Measurements from ENCODE around the gene AIMP1. TPM values are rescaled to one million over a fixed set of nuclear protein-coding genes. Genes with fewer than 3 reads are reported as not detected.

The AIMP1 gene
- 33.3 and 35.4 TPM in 2 replicates for total RNA-seq (2014; rRNA removed; shearing (Covaris generic))

DNA sequence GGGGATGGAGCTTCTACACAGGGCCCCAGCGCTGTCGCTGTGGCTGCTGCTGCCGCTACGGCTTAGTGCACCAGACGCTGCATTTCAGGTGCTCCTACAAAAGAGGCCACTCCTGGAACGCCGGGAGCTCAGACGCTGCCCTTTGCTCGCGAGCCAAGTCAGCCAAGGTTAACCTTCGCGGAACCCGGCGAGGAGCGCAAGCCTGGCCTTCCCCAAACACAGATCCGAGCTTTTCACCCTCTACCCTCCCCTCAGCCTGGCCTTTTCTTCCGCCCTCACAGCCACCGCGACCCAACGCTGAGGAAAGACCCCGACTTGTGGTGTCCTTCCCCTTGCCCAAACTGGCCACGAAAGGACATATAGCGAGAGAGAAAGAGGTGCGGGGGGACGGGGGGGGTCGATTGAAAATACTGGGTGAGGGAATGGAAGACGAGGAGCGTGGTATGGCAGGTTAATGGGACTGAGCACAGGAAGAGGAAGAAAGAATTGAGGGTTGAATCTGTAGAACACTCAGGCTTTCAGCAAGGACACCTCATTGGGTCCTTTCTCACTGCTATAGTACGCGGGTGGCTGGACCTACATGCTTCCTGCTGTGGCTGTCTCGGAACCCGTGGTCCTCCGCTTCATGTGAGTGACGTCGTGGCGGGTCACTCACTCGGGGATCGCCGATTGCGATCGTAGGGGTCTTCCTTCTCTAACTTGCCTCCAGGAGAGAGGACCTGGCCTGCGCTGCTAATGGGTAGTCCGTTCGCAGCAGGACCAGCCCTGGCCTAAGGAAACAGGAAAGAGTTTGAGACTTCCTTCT is at the start of gene AIMP1, which contains the start of gene TBCK:
Gene AIMP1 (plus strand): TSS at position 583 of the 805 bp plus-strand sequence. CDS start 8,460 bp downstream, outside the sequence.
Gene TBCK (minus strand): TSS at position 242 of the 805 bp plus-strand sequence. CDS start 7,249 bp downstream, outside the sequence.
- DNase-seq (ENCODE audit: low read depth), result peak; percentile 83

GRCh38 chr4:106268786-106269185 is 47.6 kb upstream of the AIMP1 start:
- no peak for DNase-seq (ENCODE audit: low read depth)

DNA sequence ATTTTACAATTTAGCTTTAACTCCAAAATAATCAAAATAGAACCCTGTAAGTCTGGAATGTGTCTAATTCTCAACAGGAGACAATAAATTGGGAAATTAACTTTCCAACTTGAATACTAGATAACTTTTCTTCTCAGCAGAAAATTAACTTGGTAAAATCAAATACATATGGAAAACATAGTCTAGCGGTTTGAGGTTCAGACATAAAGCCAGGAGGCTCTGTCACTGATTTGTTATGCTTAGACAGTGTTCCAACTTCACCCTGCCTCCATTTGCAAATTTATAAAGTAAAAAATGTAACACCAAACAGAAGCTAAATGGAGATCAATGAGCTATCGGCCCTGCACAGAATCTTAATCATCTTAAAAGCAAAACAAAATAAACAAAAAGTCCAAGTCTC is 46.6 kb upstream of the AIMP1 start:
- DNase-seq (ENCODE audit: low read depth), result no peak

DNA sequence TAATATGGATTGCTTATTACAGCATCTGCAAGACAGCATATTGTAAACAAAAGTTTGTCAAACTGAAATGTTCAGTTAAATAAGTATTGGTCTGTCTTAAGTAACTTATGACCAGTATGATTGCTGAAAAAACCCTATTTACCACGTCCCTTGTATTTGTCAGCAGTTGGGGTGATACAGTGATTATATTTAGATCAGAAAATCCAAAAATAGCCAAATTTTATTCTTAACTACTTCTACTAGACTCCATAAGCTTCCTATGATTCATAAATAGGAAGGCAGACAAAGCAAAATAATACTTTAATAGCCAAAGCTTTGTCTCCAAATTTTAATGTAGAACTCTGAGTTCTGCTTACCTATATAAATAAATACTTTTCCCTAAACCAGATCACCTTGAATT is 45.6 kb upstream of the AIMP1 start:
- no peak for DNase-seq (ENCODE audit: low read depth)

DNA sequence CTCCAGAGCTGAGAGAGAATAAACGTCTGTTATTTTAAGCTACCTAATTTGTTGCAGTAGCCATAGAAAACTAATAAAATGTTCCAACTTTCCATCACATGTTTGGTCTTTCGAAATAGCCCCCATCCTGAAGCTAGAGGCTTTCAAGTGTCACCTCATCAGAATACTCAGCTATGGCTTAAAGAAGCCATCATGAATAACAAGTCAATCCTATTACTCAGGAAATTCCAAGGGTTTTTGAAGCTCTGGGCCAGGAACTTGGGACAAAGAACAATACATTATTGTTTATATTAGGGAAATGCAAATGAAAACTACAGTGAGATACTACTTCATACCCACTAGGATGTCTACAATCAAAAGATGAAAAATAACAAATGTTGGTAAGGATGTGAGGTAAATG is 42.5 kb upstream of the AIMP1 start:
- no peak for DNase-seq (ENCODE audit: low read depth)

GRCh38 chr4:106277140-106277675 is 39.1 kb upstream of the AIMP1 start:
- DNase-seq (ENCODE audit: low read depth), result no peak

DNA sequence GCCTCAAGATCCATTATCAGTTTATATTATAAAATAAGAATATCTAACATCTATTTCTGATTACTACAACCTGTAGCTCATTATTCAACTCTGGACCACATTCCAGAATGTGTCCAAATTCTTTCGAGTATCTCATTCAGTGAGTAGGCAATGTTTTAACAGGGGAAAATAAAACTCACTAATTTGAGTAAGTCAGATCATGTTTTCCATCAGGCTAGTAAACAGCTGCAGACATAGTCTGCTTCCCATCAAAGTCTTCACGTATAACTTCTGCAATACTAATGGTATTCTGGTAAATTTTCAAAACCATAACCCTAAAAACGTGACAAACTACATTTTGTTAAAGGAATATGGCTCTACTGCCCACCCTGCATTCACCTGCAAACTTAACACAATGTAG is 32.1 kb upstream of the AIMP1 start:
- no peak for DNase-seq (ENCODE audit: low read depth)

DNA sequence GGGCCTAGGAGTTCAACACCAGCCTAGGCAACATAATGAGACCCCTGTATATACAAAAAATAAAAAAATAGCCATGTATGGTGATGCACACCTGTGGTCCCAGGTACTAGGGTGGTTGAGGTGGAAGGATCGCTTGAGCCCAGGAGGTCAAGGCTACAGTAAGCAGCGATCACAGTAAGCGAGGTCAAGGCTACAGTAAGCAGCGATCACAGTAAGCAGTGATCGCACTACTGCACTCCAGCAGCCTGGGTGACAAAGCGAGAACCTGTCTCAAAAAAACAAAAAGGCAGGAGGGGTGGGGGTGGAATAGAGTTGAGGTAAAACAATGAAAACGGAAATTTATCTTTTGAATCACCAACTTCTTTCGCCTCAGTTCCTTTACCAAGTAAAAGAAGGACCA is 29.7 kb upstream of the AIMP1 start:
- DNase-seq (ENCODE audit: low read depth), result no peak

- peak; percentile 71 for DNase-seq (ENCODE audit: low read depth)
These were observed 28.9 kb upstream of the AIMP1 start for GRCh38 chr4:106287353-106287969.

DNA sequence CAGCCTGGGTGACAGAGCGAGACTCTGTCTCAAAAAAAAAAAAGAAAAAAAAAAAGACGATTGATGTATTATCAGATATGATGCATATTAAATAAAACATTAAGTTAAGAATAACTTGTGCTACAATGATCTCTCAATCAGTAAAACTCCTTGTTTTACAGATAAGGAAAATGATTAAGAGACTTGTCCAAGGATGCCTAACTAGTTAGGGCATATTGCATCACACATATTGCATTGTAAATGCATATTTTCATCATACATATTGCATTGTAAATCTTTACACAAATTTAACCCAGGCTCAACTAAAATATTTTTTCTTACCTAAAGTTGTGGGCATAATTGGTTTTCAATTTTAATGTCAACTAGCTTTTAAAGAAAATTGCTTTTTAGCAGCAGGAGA is 26.6 kb upstream of the AIMP1 start:
- DNase-seq (ENCODE audit: low read depth), result no peak

GRCh38 chr4:106291678-106292077 is 24.7 kb upstream of the AIMP1 start:
- DNase-seq (ENCODE audit: low read depth), result no peak

- no peak for DNase-seq (ENCODE audit: low read depth)
These were observed 22.3 kb upstream of the AIMP1 start for GRCh38 chr4:106294062-106294461.

DNA sequence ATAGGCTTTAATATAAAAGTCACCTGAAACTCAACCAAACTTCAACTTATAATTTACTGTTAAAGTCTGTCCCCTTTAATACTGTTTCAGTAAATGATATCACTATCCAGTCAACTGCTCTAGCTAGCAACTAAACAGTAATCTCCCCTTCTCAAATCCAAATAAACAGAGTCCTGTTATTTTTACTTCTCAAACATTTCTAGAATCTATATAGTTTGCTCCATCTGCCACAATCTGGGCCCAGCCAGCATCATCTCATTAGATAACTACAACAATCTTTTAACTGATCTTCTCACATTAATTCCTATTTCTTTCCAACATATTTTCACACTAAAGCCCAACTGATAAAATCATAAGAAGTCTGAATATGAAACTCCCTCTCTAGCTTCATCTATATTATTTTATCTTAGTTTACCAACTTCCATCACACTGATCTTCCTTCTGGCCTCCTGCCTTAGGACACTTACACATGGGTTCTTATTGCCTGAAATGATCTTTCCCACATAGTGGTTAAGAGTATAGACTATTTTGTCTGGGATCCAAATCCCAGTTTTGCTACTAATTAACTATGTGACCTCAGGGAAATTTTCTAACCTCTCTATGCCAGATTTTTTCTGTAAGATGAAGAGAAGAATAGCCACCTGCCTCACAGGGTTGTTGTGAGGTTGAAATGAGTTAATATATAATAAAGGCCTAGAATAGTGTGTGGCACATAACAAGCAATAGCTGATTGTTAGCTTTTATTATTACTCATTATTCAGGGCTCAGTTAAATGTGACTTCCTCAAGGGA is 18.9 kb upstream of the AIMP1 start:
- no peak for DNase-seq (ENCODE audit: low read depth)

GRCh38 chr4:106299977-106300376 is 16.4 kb upstream of the AIMP1 start:
- DNase-seq (ENCODE audit: low read depth), result no peak

DNA sequence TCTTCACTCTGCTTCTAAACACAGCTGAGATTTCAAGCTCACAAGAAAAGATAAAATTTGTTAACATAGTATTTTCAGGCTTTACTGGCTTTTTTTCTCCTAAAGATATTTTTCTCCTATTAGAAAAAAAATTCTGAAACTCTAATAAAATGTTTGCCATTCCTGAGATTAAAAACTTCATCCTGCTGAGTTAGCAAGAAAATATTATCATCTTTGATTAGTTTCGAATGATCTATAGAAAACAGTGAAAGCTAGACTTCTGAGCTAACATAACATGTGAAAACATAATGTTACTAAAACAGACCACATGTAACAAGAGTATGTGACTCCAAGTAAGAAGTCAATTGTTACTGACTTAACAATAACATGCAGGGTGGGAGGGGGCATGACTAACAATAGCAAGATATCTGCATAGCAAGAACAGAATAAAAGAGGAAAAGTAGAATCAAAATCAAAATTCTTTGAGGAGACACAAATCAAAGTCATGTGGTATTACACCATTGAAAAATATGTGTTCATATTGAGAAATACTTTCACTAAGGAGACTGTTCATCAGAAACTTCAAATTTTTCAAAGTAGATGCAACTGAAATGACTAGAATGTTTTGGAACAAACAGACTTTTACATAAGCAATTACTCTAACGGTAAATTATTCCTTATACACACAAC is 14.8 kb upstream of the AIMP1 start:
- no peak for DNase-seq (ENCODE audit: low read depth)

DNA sequence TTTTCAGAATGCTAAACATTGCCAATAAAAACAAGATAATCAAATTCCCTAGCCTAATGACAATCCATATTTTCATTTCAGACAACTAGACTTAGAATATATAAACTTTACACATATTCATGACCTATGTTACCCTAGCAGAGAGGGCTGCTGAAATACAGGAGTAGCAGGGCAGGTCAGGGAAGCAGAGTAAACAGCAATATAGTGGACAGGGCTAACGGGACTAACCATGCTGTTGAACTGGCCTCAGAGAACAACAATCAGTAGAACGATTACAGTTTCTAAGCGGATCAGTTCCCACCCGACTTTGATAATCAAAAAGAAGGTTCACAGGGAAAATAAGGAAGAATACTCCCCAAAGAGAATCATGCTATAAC is 14.3 kb upstream of the AIMP1 start:
- no peak for DNase-seq (ENCODE audit: low read depth)

DNA sequence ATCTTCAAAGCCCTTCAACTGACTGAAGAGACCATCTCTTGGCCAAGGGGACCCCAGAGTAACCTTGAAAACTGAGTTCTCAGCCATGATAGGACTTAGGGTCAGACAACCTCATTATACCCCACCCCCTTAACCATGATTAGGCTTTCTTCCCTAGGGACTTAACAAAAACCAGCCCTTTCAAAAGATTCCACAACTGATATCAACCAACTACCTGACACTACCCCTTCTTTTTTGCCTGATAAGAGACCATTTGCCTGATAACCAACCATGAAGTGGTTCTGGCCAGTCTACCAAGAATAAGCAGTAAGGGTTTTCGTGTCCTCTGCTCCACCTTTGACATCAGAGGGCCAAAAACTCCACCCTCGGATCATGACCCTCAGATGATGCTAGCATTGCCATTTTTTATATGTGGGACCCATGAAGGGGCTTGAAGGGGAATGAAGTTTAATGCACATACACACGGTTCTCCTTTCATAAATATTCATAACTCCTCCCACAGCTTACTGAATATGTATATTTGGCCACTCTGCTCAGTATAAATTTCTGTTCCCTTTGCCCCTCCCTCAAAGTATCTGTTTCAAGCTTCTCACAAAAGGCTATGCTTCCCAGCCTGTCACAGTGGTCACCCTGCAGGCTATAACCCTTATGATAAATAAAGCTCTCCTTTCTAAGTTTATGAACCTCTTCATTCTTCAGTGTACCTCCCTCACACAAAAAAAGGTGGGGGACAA is 12.6 kb upstream of the AIMP1 start:
- no peak for DNase-seq (ENCODE audit: low read depth)

DNA sequence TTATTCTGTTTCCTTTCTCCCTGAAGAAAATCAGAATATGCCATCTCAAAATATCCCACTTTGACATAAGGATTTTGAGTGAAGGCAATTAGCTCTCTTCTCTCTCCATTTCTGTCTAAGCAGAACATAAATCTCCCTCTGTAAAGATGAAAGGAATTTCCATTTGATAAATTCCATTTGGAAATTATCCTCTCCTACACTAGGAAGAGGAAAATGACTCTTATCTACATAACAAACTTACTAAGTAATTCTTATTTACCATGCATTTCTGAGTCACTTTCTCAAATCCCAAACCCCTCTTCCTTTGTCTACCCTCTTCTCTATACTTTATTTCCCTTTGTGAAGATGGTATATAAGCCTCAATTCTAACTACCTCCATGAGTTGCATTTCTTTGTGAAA is 11.7 kb upstream of the AIMP1 start:
- DNase-seq (ENCODE audit: low read depth), result no peak

GRCh38 chr4:106305435-106306055 is 10.8 kb upstream of the AIMP1 start:
- DNase-seq (ENCODE audit: low read depth), result no peak

DNA sequence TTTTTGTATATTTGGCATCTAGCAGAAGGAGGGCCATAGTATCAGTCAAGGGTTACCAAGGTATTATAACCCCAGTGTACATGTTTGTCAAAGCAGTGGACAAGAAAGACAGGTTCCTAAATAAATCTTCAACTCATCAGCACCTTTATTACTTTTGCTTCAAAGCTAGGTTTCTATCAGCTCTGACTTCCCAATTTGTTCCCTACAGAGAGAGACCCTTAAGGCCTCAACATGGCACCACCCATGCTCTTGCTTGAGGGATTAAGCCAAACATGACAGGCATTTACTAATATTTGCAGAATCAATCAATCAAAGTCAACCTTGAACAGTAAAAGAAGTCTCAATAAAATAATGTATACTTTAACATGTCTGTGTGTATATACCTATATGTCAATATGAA is 9.8 kb upstream of the AIMP1 start:
- DNase-seq (ENCODE audit: low read depth), result no peak

DNA sequence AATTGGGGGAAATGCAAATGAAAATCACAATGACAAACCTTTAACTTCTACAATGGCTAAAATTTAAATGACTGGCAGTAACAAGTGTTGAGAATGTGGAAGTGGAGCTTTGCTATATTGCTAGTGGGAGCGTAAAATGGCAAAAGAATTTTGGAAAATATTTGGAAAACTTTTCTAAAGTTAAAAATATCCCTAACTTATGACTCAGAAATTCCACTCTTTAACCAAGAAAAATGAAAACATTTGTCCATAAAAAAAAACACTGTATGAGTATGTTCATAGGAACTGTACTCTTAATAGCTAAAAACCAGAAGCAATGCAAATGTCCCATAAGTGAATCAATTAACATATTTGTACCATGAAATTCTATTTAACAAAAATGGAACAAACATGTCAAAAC is 4.0 kb upstream of the AIMP1 start:
- no peak for DNase-seq (ENCODE audit: low read depth)
